Cardiac fibroblast (primary cell): Measurements from ENCODE around the gene ZRANB1.

ENCODE experiments used
- DNase-seq, 2 donors: peaks; one replicate each; pipeline versions ENCODE4 v3.0.0 to v3.0.0-alpha.2; 2010; ENCODE audit warnings: low read depth in 2 of 2
- H3K4me3 ChIP-seq, 2 donors: replicated peaks in 1 of 2; 1 replicate in 1 of 2; 2 replicates in 1 of 2; pipeline ENCODE4 v1.5.1; 2011; ENCODE audit warnings: low read depth in 2 of 2, low read length in 2 of 2, mild to moderate bottlenecking in 2 of 2, moderate library complexity in 1 of 2
- CTCF ChIP-seq: IDR thresholded peaks from one replicate; pipeline ENCODE4 v1.5.1; 2011; ENCODE audit warnings: low read depth, mild to moderate bottlenecking, low read length, inconsistent platforms

The ZRANB1 gene

GRCh38 chr10:125029584-125030242, 87.8 kb downstream of the ZRANB1 start:
- DNase-seq = peak in 1 of 2 donors; percentile 25
- H3K4me3 ChIP-seq = no peak overlapping the region
- TF ChIP-seq CTCF = no peak

GRCh38 chr10:125030567-125031197, 88.8 kb downstream of the ZRANB1 start:
- TF ChIP-seq CTCF = no peak
- H3K4me3 ChIP-seq = no peak overlapping the region
- no peak for DNase-seq

- TF ChIP-seq CTCF = no peak
- DNase-seq = no peak
Measured at GRCh38 chr10:125032474-125033020, 90.6 kb downstream of the ZRANB1 start.

GRCh38 chr10:125033146-125033924, 91.4 kb downstream of the ZRANB1 start:
- no peak for DNase-seq
- H3K4me3 ChIP-seq = no peak overlapping the region
- no peak for TF ChIP-seq CTCF

More at GRCh38 chr10:125032474-125033020, 90.6 kb downstream of the ZRANB1 start:
- H3K4me3 ChIP-seq = no peak overlapping the region

GRCh38 chr10:125034675-125035074, 92.8 kb downstream of the ZRANB1 start:
- H3K4me3 ChIP-seq = no peak overlapping the region
- TF ChIP-seq CTCF = no peak
- DNase-seq = no peak

- TF ChIP-seq CTCF = no peak
- no peak overlapping the region for H3K4me3 ChIP-seq
- DNase-seq = peak; percentile 91 to 96
Measured at GRCh38 chr10:125035136-125035535, 93.2 kb downstream of the ZRANB1 start.
